Activated T-cell treated with anti-CD3 and anti-CD28 coated beads for 24 hours (primary cell): ENCODE measurements around the gene ZFP36.
"Not testable (repeated sequence)": the region's sequence is repeated elsewhere in the genome, so short reads cannot be mapped to it uniquely, and the experiment has no call there.

Experiments used
- DNase-seq: peaks from one replicate; pipeline ENCODE4 v3.0.0-alpha.2; 2020; ENCODE audit warnings: low read depth

Gene ZFP36

DNA sequence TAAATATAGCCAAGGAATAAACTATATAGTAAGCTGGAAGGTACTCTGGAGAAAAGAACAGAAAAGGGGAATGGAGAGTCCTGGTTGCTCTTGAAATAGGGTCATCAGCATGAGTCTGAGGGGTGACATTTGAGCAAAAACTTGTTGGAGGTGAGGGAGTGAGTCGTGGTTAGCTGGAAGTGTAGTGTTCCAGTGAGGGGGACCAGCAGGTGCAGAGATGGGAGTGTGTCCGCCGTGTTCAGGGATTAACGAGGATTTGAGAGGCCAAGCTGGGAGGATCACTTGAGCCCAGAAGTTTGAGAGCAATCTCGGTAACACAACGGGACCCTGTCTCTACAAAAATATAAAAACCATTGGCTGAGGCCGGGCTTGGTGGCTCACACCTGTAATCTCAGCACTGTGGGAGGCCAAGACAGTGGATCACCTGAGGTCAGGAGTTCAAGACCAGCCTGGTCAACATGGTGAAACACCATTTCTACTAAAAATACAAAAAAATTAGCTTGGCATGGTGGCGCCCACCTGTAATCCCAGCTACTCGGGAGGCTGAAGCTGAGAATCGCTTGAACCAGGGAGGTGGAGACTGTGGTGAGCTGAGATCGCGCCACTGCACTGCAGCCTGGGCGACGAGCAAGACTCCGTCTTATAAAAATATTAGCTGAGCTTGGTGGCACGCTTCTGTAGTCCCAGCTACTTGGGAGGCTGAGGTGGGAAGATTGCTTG lies 39.9 kb downstream of the ZFP36 start:
- no peak for DNase-seq

DNA sequence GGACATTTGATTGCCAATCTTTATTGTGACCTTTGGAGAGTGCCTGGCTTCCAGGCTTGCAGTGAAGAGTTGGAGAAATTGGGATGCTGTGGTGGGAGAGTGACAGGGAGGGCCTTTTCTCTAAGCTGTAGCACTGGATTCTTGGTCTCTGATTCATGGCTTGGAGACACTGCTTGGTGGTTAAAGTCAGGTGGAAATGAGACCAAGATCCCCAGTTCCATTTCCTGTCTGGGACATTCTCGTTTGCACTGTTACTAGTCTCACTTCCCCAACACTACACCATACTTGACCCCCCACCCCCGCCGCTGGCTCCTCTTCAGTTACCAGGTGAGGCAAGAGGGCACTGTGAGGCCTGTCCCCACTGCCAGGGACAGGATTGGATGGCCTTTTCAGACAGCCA lies 41.6 kb downstream of the ZFP36 start:
- no peak for DNase-seq

DNA sequence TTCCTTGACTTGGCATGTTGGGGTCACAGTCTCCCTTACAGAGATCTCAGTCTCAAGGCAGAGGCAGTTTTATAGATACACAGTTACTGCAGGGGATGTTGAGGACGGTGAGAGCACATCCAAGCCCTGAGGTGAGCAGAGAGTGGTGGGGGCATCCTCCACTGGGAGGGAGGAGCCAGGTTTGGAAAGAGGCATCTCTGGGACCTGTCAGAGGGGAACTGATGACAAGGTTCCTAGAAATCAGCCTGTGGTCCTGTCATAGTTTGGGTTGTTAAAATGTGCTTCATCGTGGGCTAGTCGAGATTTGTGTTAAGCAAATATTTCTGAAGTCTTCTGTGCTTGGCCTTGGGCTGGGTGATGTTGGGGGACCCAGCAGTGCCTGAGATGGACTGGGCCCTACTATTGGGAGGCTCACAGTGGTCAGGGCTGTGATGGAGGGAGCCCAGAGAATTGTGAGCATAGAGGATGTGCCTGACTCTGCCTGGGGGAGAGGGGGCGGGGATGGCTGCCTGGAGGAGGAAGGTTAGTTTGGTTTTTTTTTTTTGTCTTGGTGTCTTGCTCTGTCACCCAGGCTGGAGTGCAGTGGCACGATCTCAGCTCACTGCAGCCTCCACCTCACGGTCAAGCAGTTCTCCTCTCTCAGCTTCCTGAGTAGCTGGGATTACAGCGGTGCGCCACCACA lies 42.6 kb downstream of the ZFP36 start:
- DNase-seq: no peak

DNA sequence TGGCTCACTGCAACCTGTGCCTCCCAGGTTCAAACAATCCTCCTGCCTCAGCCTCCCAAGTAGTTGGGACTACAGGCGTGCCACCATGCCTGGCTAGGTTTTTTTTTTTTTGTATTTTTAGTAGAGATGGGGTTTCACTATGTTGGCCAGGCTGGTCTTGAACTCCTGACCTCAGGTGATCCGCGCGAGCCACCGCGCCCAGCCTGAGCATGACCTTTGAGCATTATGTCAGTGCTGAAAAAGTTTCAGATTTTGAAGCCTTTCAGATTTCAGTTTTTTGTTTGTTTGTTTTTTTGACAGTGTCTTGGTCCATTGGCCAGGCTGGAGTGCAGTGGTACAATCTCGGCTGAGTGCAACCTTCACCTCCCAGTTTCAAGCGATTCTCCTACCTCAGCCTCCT lies 44.6 kb downstream of the ZFP36 start:
- not testable (repeated sequence) for DNase-seq
